Mesenchymal stem cell (in vitro differentiated cells and primary cell): ENCODE measurements around the gene HSPBP1.

ENCODE experiments used
- DNase-seq: peaks from one replicate; pipeline ENCODE4 v3.0.0-alpha.2; 2013
- H2AFZ ChIP-seq: one replicate; pipeline ENCODE4 v1.6.1; 2013; ENCODE audit warnings: low read depth, mild to moderate bottlenecking, control low read depth, inconsistent platforms, low read length, moderate library complexity
- H2AK5ac ChIP-seq: 2 replicates; pipeline ENCODE4 v1.6.1; 2013; ENCODE audit warnings: low read length, moderate library complexity, mild to moderate bottlenecking, inconsistent platforms; ENCODE audit not compliant: severe bottlenecking
- H2BK120ac ChIP-seq: one replicate; pipeline ENCODE4 v1.6.1; 2013; ENCODE audit warnings: low read depth, mild to moderate bottlenecking, inconsistent platforms, low read length, moderate library complexity
- H2BK12ac ChIP-seq, 2 experiments: one replicate each; pipeline ENCODE4 v1.6.1; 2013; ENCODE audit warnings: inconsistent platforms in 2 of 2, low read length in 2 of 2, mild to moderate bottlenecking in 2 of 2, moderate library complexity in 2 of 2, control low read depth in 1 of 2
- H2BK15ac ChIP-seq: one replicate; pipeline ENCODE4 v1.6.1; 2013; ENCODE audit warnings: mild to moderate bottlenecking, low read depth, inconsistent platforms; ENCODE audit not compliant: poor library complexity, severe bottlenecking
- H2BK5ac ChIP-seq: 2 replicates; pipeline ENCODE4 v1.6.1; 2013; ENCODE audit warnings: low read depth, mild to moderate bottlenecking, low read length, control low read depth, inconsistent platforms; ENCODE audit not compliant: poor library complexity, severe bottlenecking
- H3K14ac ChIP-seq, 2 experiments: one replicate each; pipeline ENCODE4 v1.6.1; 2013; ENCODE audit warnings: inconsistent platforms in 2 of 2, low read length in 2 of 2, control low read depth in 1 of 2, mild to moderate bottlenecking in 1 of 2, moderate library complexity in 1 of 2
- H3K18ac ChIP-seq, 2 experiments: one replicate each; pipeline ENCODE4 v1.6.1; 2013; ENCODE audit warnings: inconsistent platforms in 2 of 2, low read length in 2 of 2, control low read depth in 1 of 2, low read depth in 1 of 2, mild to moderate bottlenecking in 1 of 2
- H3K23ac ChIP-seq, 2 experiments: one replicate each; pipeline ENCODE4 v1.6.1; 2013; ENCODE audit warnings: inconsistent platforms in 2 of 2, low read length in 2 of 2, mild to moderate bottlenecking in 2 of 2, moderate library complexity in 2 of 2, control low read depth in 1 of 2
- H3K27ac ChIP-seq: 2 replicates; pipeline ENCODE4 v1.5.1; 2013; ENCODE audit warnings: mild to moderate bottlenecking, moderate library complexity, low read length, control low read depth, inconsistent platforms; ENCODE audit not compliant: poor library complexity, severe bottlenecking
- H3K27me3 ChIP-seq, 2 experiments: 2 replicates each; pipeline versions ENCODE4 v1.6.1 to v1.7.0; 2013; ENCODE audit warnings: low read length in 2 of 2, mild to moderate bottlenecking in 2 of 2, moderate library complexity in 2 of 2, control low read depth in 1 of 2, inconsistent platforms in 1 of 2; ENCODE audit not compliant: control insufficient read depth in 1 of 2, insufficient read depth in 1 of 2
- H3K36me3 ChIP-seq, 2 experiments: 2 replicates each; pipeline versions ENCODE4 v1.6.1 to v1.7.0; 2013; ENCODE audit warnings: low read length in 2 of 2, control low read depth in 1 of 2, inconsistent platforms in 1 of 2, low read depth in 1 of 2, mild to moderate bottlenecking in 1 of 2; ENCODE audit not compliant: insufficient read depth in 2 of 2, control insufficient read depth in 1 of 2
- H3K4ac ChIP-seq, 2 experiments: one replicate each; pipeline ENCODE4 v1.6.1; 2013; ENCODE audit warnings: inconsistent platforms in 2 of 2, low read length in 2 of 2, mild to moderate bottlenecking in 2 of 2, moderate library complexity in 2 of 2, control low read depth in 1 of 2, low read depth in 1 of 2
- H3K4me1 ChIP-seq: 2 replicates; pipeline ENCODE4 v1.6.1; 2013; ENCODE audit warnings: low read depth, low read length, control low read depth; ENCODE audit not compliant: control insufficient read depth, insufficient read depth
- H3K4me2 ChIP-seq: 2 replicates; pipeline ENCODE4 v1.6.1; 2013; ENCODE audit warnings: low read length, mild to moderate bottlenecking, inconsistent platforms; ENCODE audit not compliant: poor library complexity, severe bottlenecking
- H3K4me3 ChIP-seq, 2 experiments: 2 replicates each; pipeline versions ENCODE4 v1.5.1 to v1.7.0; 2013; ENCODE audit warnings: low read length in 2 of 2, mild to moderate bottlenecking in 2 of 2, control low read depth in 1 of 2, low read depth in 1 of 2; ENCODE audit not compliant: insufficient read depth in 1 of 2
- H3K79me1 ChIP-seq: replicated peaks from 2 replicates; pipeline ENCODE4 v1.6.1; 2013; ENCODE audit warnings: mild to moderate bottlenecking, control low read depth, low read length, inconsistent platforms; ENCODE audit not compliant: poor library complexity, severe bottlenecking
- H3K9ac ChIP-seq: 2 replicates; pipeline ENCODE4 v1.7.0; 2013; ENCODE audit warnings: mild to moderate bottlenecking, low read length, moderate library complexity
- H3K9me3 ChIP-seq: 2 replicates; pipeline ENCODE4 v1.7.0; 2013; ENCODE audit warnings: mild to moderate bottlenecking, low read length; ENCODE audit not compliant: control insufficient read depth
- H4K8ac ChIP-seq: one replicate; pipeline ENCODE4 v1.6.1; 2013; ENCODE audit warnings: inconsistent platforms, mild to moderate bottlenecking, low read length, moderate library complexity
- H4K91ac ChIP-seq: one replicate; pipeline ENCODE4 v1.6.1; 2013; ENCODE audit warnings: mild to moderate bottlenecking, low read length, inconsistent platforms
- WGBS: methylation state at CpG from one replicate; pipeline ENCODE4 v1.1.7; 2013; ENCODE audit warnings: mixed read lengths; 5-methylcytosine and 5-hydroxymethylcytosine counted together

Gene HSPBP1

DNA sequence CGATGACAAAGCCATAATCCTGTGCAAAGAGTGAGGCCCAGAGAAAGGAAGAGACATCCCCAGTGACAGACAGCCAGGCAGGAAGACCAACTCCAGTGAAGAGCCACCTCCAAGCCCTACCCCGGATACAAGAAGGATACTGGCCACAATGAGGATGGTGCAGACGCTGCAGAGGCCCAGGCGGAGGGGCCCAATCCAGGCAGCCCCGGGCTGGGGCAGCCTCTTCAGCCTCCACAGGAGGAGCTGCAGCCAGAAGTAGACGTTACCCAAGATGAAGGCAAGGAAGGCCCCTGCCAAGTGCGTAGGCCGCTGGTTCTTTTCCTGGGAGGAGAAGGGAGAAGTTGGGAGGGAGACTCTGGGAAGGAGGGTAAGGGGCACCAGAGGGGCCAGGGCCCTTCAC lies 36.7 kb upstream of the HSPBP1 start:
- H3K4me1 ChIP-seq, result peaks cover 10% of the 10 kb centered on the region
- peaks cover 0 to 18% of the 10 kb centered on the region in 2 experiments for H3K27me3 ChIP-seq
- no peak overlapping the region for H3K4me3 ChIP-seq
- H2BK120ac ChIP-seq, result no peak overlapping the region
- no peak overlapping the region for H3K4ac ChIP-seq
- H3K36me3 ChIP-seq, result peaks cover 0 to 12% of the 10 kb centered on the region in 2 experiments
- no peak overlapping the region for H3K4me2 ChIP-seq
- no peaks in the 10 kb centered on the region for H3K79me1 ChIP-seq
- 92% methylated on average over 8 of the region's 8 CpGs for WGBS
- H2BK5ac ChIP-seq, result no peak overlapping the region
- no peak overlapping the region for H3K14ac ChIP-seq
- H2AFZ ChIP-seq, result no peak overlapping the region
- no peak overlapping the region for H3K27ac ChIP-seq
- no peak overlapping the region for H4K91ac ChIP-seq
- H3K9ac ChIP-seq, result no peak overlapping the region
- H2BK12ac ChIP-seq, result no peak overlapping the region
- DNase-seq, result no peak
- peaks cover 3% of the 10 kb centered on the region for H3K9me3 ChIP-seq
- no peak overlapping the region for H3K18ac ChIP-seq
- no peak overlapping the region for H2AK5ac ChIP-seq
- no peak overlapping the region for H4K8ac ChIP-seq
- no peak overlapping the region for H2BK15ac ChIP-seq
- no peak overlapping the region for H3K23ac ChIP-seq

DNA sequence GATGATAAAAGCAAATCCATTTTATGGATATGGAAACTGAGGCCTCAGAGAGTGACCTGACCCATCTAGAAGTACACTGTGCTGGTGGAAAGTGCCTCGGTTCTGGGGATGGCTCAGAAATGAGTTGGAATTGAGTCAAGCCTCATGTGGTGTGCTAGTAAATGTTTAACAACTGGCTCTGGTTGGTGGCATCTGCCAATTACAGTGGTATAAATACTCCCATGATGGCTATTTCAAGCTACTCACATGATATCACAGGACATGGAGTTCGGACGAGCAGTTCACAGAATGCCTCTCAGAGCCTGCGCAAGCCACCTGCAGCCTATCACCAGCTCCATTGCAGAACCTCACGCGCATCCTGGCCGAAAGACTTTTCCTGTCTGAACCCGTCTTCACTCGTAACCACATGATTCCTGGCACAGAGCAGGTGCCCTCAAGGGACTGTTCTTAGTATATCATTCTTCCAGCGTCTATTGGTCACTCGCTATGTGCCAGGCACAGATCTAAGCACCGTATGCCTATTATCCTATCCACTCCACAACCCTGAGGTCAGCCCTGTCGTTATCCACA lies 36.1 kb upstream of the HSPBP1 start:
- Histone ChIP-seq H3K27ac (no peak overlapping the region), H3K27me3 (peaks cover 0 to 13% of the 10 kb centered on the region in 2 experiments), H3K4me2 (no peak overlapping the region), H3K4ac (no peak overlapping the region), H4K8ac (no peak overlapping the region), H2BK12ac (no peak overlapping the region), H3K36me3 (peaks cover 0 to 18% of the 10 kb centered on the region in 2 experiments), H2BK15ac (no peak overlapping the region), H2BK5ac (no peak overlapping the region), H2AFZ (no peak overlapping the region), H3K18ac (no peak overlapping the region), H3K9me3 (peaks cover 3% of the 10 kb centered on the region), H3K9ac (no peak overlapping the region), H3K14ac (no peak overlapping the region), H2AK5ac (no peak overlapping the region), H4K91ac (no peak overlapping the region), H2BK120ac (no peak overlapping the region), H3K4me3 (no peak overlapping the region), H3K79me1 (no peaks in the 10 kb centered on the region), H3K23ac (no peak overlapping the region), H3K4me1 (peaks cover 10% of the 10 kb centered on the region)
- DNase-seq, result no peak
- 88% methylated on average over 13 of the region's 13 CpGs for WGBS

DNA sequence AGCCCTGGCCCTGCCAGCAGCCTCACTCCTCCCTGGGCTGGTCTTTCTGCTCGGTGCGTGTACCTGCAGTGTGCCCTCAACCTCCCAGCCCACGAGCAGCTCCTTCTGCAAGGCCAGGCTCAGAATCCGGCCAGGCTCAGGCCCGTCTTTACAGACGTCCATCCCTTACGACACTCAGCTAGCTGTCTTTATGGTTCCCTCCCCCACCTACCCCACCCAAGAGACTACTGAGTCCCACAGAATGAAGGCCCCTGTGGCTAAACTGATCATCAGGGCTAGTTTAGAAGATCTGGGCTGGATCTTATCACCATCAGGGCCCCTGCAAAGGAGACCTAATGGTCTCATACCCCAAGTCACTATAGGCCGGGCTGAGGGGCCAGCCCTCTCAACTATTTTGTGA lies 34.5 kb upstream of the HSPBP1 start:
- Histone ChIP-seq H3K27me3 (no peaks in the 10 kb centered on the region), H3K23ac (no peak overlapping the region), H3K4me1 (peaks cover 5% of the 10 kb centered on the region), H3K4me2 (no peak overlapping the region), H3K4ac (no peak overlapping the region), H2BK120ac (no peak overlapping the region), H3K9me3 (peaks cover 3% of the 10 kb centered on the region), H4K8ac (no peak overlapping the region), H4K91ac (no peak overlapping the region), H3K9ac (no peak overlapping the region), H2AK5ac (no peak overlapping the region), H3K27ac (no peak overlapping the region), H3K14ac (no peak overlapping the region), H3K36me3 (peaks cover 5 to 31% of the 10 kb centered on the region in 2 experiments), H3K79me1 (no peaks in the 10 kb centered on the region), H2BK15ac (no peak overlapping the region), H3K4me3 (no peak overlapping the region), H2BK5ac (no peak overlapping the region), H2AFZ (no peak overlapping the region), H2BK12ac (no peak overlapping the region), H3K18ac (no peak overlapping the region)
- WGBS, result 92% methylated on average over 8 of the region's 8 CpGs
- DNase-seq, result no peak

DNA sequence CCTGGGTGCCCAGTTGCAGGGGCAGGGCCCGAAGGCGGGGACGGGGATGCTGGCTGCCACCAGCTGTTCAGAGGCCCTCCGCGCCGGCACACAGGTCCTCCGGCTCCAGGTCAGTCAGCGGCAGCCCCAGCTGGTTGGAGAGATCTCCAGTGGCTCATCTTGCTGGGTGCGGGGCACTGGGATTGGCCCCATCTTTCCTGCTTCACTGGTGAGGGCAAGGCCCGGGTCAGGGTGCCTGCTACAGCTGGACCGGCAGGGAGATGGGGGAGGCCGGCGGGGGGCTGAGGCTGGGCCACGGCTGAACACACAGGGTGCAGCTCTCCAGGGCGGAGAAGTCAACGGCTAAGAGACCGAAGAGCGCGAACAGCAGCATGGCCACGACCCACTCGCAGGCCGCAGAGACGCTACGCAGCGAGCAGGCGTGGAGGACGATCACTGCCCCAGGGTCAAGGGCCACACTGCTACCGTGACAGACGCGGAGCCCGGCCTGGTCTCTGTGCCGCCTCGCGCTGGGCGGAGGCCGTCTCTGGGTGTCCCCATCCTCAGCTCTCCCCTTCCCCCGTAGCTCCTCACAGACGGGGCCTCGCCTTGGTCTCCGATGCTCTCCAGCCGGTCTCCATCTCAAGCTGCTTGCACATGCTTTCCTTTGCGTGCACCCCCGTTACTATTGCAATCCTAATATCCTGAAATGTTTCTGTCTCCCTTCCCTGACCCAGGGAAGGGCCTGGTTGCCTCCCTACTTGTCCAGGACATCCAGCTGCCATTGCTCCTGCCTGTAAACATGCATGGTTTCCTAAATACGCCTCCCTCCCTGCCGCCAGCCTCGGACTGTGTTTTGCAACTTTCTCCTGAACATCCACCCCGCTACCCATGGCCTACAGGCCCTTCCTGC lies 33.0 kb upstream of the HSPBP1 start:
- Histone ChIP-seq H3K36me3 (peaks cover 10 to 41% of the 10 kb centered on the region in 2 experiments), H3K27ac (no peak overlapping the region), H3K79me1 (no peaks in the 10 kb centered on the region), H3K4me2 (no peak overlapping the region), H2BK120ac (no peak overlapping the region), H2BK15ac (no peak overlapping the region), H3K4me3 (peak overlapping the region in 1 of 2 experiments; percentile 20), H3K23ac (peak overlapping the region in 1 of 2 experiments; percentile 65), H3K4ac (no peak overlapping the region), H2AK5ac (no peak overlapping the region), H2BK5ac (no peak overlapping the region), H3K9me3 (peaks cover 3% of the 10 kb centered on the region), H3K27me3 (no peaks in the 10 kb centered on the region), H3K18ac (no peak overlapping the region), H3K4me1 (peaks cover 5% of the 10 kb centered on the region), H4K91ac (no peak overlapping the region), H2AFZ (no peak overlapping the region), H4K8ac (no peak overlapping the region), H2BK12ac (no peak overlapping the region), H3K14ac (peak overlapping the region in 1 of 2 experiments; percentile 76), H3K9ac (no peak overlapping the region)
- WGBS, result 93% methylated on average over 47 of the region's 47 CpGs
- DNase-seq, result no peak
